K562 (cell line): ENCODE data around the gene ABCA7. TPM values are rescaled to one million over a fixed set of nuclear protein-coding genes. Genes with fewer than 3 reads are reported as not detected.

Source experiments
- ATAC-seq: fragments of 200-7000 bp; cut with Tn5 transposase; 3 replicates; pipeline ENCODE4 v1.9.1; 2020; ENCODE audit warnings: moderate library complexity
- BruUV-seq: library from RNA; stranded (reverse); fragments of 400-500 nt; replicated peaks from 2 replicates; lab custom pipeline; 2021; lab: Mats Ljungman, UMichigan
- CTCF ChIA-PET: fragments of 300-600 bp; formaldehyde crosslinking; extraction: SDS; loops from one replicate; lab custom pipeline; 2021; ENCODE audit warnings: low intra/inter-chr PET ratio; lab: Yijun Ruan, JAX
- POLR2A ChIA-PET: fragments of 300-600, 350-650 bp; sonication (Branson Sonifier 250); formaldehyde crosslinking; extraction: SDS; loops from one replicate; lab custom pipeline; 2021; ENCODE audit warnings: antibody characterized with exemption, inconsistent platforms; lab: Yijun Ruan, JAX
- DNase-seq, 4 experiments: peaks; one replicate each; pipeline versions ENCODE4 v3.0.0 to v3.0.0-alpha.2; 2011 to 2018; ENCODE audit warnings: low spot score in 3 of 4, mixed read lengths in 3 of 4; ENCODE audit errors: extremely low read depth in 1 of 4
- FAIRE-seq: peaks from 2 replicates; lab custom pipeline; 2011; peaks lifted over from hg19 to GRCh38; lab: Jason Lieb, UNC
- H2AFZ ChIP-seq: 2 replicates; pipeline ENCODE4 v1.6.0; 2011; ENCODE audit warnings: low read depth, low read length, control low read depth, inconsistent platforms
- H3K27ac ChIP-seq: fragments of 200-600 bp; 3 replicates; pipeline ENCODE4 v1.8.0; 2011; ENCODE audit warnings: low read depth, mild to moderate bottlenecking, control low read depth, inconsistent platforms, low read length, moderate library complexity, mixed read lengths; ENCODE audit errors: extremely low read depth
- H3K27me3 ChIP-seq, 2 experiments: fragments of 300-600 bp in 1 of 2; 2 replicates in 1 of 2; 3 replicates in 1 of 2; pipeline versions ENCODE4 v1.6.0 to v1.8.0; 2011; ENCODE audit warnings: inconsistent platforms in 2 of 2, low read length in 2 of 2, mild to moderate bottlenecking in 1 of 2, mixed read lengths in 1 of 2, moderate library complexity in 1 of 2; ENCODE audit not compliant: control insufficient read depth in 2 of 2, insufficient read depth in 2 of 2
- H3K36me3 ChIP-seq: fragments of 300-600 bp; 3 replicates; pipeline ENCODE4 v1.8.0; 2011; ENCODE audit warnings: mild to moderate bottlenecking, low read length, inconsistent platforms; ENCODE audit not compliant: control insufficient read depth, insufficient read depth
- H3K4me1 ChIP-seq, 2 experiments: fragments of 200-600 bp in 1 of 2; replicated peaks in 1 of 2; 2 replicates in 1 of 2; 3 replicates in 1 of 2; pipeline versions ENCODE4 v1.5.1 to v1.8.0; 2011; ENCODE audit warnings: inconsistent platforms in 2 of 2, low read length in 2 of 2, mild to moderate bottlenecking in 1 of 2, mixed read lengths in 1 of 2, moderate library complexity in 1 of 2; ENCODE audit not compliant: control insufficient read depth in 2 of 2, insufficient read depth in 2 of 2
- H3K4me2 ChIP-seq: 2 replicates; pipeline ENCODE4 v1.6.1; 2011; ENCODE audit warnings: low read length, control low read depth, inconsistent platforms, mixed read lengths; ENCODE audit not compliant: insufficient read depth
- H3K4me3 ChIP-seq: fragments of 200-600 bp; sonication (generic), shearing (Covaris generic); 2 replicates; pipeline ENCODE4 v1.5.1; 2016; ENCODE audit warnings: control low read depth, inconsistent platforms
- H3K79me2 ChIP-seq: fragments of 200-600 bp; 3 replicates; pipeline ENCODE4 v1.8.0; 2011; ENCODE audit warnings: low read length, inconsistent platforms; ENCODE audit not compliant: control insufficient read depth, insufficient read depth
- H3K9ac ChIP-seq, 2 experiments: 2 replicates each; pipeline versions ENCODE4 v1.6.0 to v1.6.1; 2011; ENCODE audit warnings: low read depth in 2 of 2, low read length in 2 of 2, control low read depth in 1 of 2, inconsistent platforms in 1 of 2, mild to moderate bottlenecking in 1 of 2, mixed read lengths in 1 of 2; ENCODE audit not compliant: insufficient read depth in 1 of 2
- H3K9me1 ChIP-seq: one replicate; pipeline ENCODE4 v1.6.0; 2011; ENCODE audit warnings: inconsistent platforms, mild to moderate bottlenecking, low read length, moderate library complexity; ENCODE audit not compliant: control insufficient read depth, insufficient read depth
- H3K9me3 ChIP-seq: replicated peaks from 2 replicates; pipeline ENCODE4 v1.5.1; 2011; ENCODE audit warnings: low read depth, low read length, inconsistent platforms; ENCODE audit not compliant: control insufficient read depth, insufficient read depth
- H4K20me1 ChIP-seq: replicated peaks from 2 replicates; pipeline ENCODE4 v1.6.1; 2011; ENCODE audit warnings: low read length, inconsistent platforms, mixed read lengths; ENCODE audit not compliant: control insufficient read depth, insufficient read depth
- POLR2G ChIP-seq: fragments of 200-400 bp; formaldehyde crosslinking; IDR thresholded peaks from 2 replicates; pipeline ENCODE4 v1.6.1; 2017; ENCODE audit warnings: low read depth, mild to moderate bottlenecking, antibody characterized with exemption, low read length, moderate library complexity
- RBM22 ChIP-seq: fragments of 200-400 bp; formaldehyde crosslinking; IDR thresholded peaks from 2 replicates; pipeline ENCODE4 v1.6.1; 2018; ENCODE audit warnings: low read length, low read depth; ENCODE audit not compliant: poor library complexity, severe bottlenecking
- THRAP3 ChIP-seq: fragments of 450-650 bp; IDR thresholded peaks from 2 replicates; pipeline ENCODE4 v1.6.1; 2016; ENCODE audit warnings: mild to moderate bottlenecking, inconsistent platforms, borderline replicate concordance
- TSC22D4 ChIP-seq: fragments of 450-650 bp; IDR thresholded peaks from 2 replicates; pipeline ENCODE4 v1.6.1; 2016; ENCODE audit warnings: missing genetic modification characterization, missing biosample characterization, control low read depth
- ZBTB33 ChIP-seq: sonication (generic); formaldehyde crosslinking; IDR thresholded peaks from 2 replicates; pipeline ENCODE4 v1.8.1; 2023; ENCODE audit warnings: mild to moderate bottlenecking, missing genetic modification reagents
- ZNF277 ChIP-seq: fragments of 250-450 bp; sonication (Bioruptor Pico); IDR thresholded peaks from 2 replicates; pipeline ENCODE4 v1.8.0; 2022; ENCODE audit warnings: inconsistent platforms, mild to moderate bottlenecking, moderate library complexity, borderline replicate concordance
- WGBS: fragments of 100-300 bp; shearing (Covaris generic); methylation state at CpG from one replicate; pipeline ENCODE4 v1.1.6; 2016; ENCODE audit warnings: low coverage, mixed read lengths; ENCODE audit not compliant: insufficient coverage; ENCODE audit errors: missing lambda C conversion rate; 5-methylcytosine and 5-hydroxymethylcytosine counted together
- in situ Hi-C: fragments of 300-500 bp; cut with MboI; formaldehyde crosslinking; loops from 4 replicates; pipeline ENCODE4 v1.15.0; 2018; ENCODE audit warnings: inconsistent platforms, mixed read lengths
- intact Hi-C: fragments of 100-400 bp; cut with micrococcal nuclease; formaldehyde crosslinking; loops from 2 replicates; pipeline ENCODE4 v1.14.2; 2022
- polyA plus RNA-seq, 8 experiments: library from polyadenylated mRNA; depleted of rRNA in 4 of 8; stranded (reverse) in 5 of 8; unstranded in 3 of 8; fragments of >200 nt; fragmentation: Nextera tagmentation in 2 of 8; fragmentation: Illumina TruSeq in 1 of 8; extraction: Ambion mirVana in 2 of 8; extraction: Trizol in 1 of 8; gene quantifications; 2 replicates each; pipeline versions ENCODE4 v1.2.1 to v1.2.3, GENCODE V29; 2011 to 2014; ENCODE audit warnings: inconsistent platforms in 1 of 8, missing spikeins in 1 of 8
- total RNA-seq, 7 experiments: library from RNA; depleted of rRNA in 6 of 7; stranded (reverse); fragments of >200 nt in 6 of 7; fragmentation: Illumina TruSeq in 2 of 7; extraction: Trizol in 2 of 7; gene quantifications; 2 replicates each; pipeline versions ENCODE4 v1.2.1 to v1.2.3, GENCODE V29; 2011 to 2021; ENCODE audit warnings: low replicate concordance in 1 of 7

The ABCA7 gene
- total and polyA plus RNA-seq, 9 of the 15 experiments (the other 6 are each of a cell fraction or from before 2014, with no cell fraction given): 2.3 to 96.1 (median 31.2) TPM

- 93% methylated on average over 19 of the region's 56 CpGs for WGBS
- POLR2A ChIA-PET: interaction anchor here (0.6 to 1.7 kb wide), 2 partner anchors 9 to 137 kb away, joined by 3 to 7 read pairs; no protein-coding TSS in a partner anchor
- in situ Hi-C loops: no loop called here
- intact Hi-C loops: no loop called here
- Histone ChIP-seq H3K4me3 (no peak overlapping the region), H3K27me3 (no peaks in the 10 kb centered on the region), H3K4me1 (peaks cover 0 to 82% of the 10 kb centered on the region in 2 experiments; a peak in 2 of 5 replicates), H3K9ac (no peak overlapping the region), H3K4me2 (no peak overlapping the region), H3K79me2 (peaks cover 28% of the 10 kb centered on the region), H3K9me1 (no peaks in the 10 kb centered on the region), H3K27ac (no peak overlapping the region), H2AFZ (no peak overlapping the region), H3K36me3 (peaks cover 67% of the 10 kb centered on the region; the same call in 2 of the 3 replicates), H3K9me3 (no peaks in the 10 kb centered on the region), H4K20me1 (peaks cover 7% of the 10 kb centered on the region; the same call in 1 of the 2 replicates)
- FAIRE-seq: no peak
- DNase-seq: no peak
- no TSS peak for BruUV-seq
- no peak for ATAC-seq
- TF ChIP-seq TSC22D4 (tag) (no peak), RBM22 (peak; percentile 6)
- CTCF ChIA-PET: no interaction called here
Measured at GRCh38 chr19:1010586-1011510, 29.1 kb upstream of the ABCA7 start.

- in situ Hi-C loops: no loop called here
- CTCF ChIA-PET: no interaction called here
- BruUV-seq: no TSS peak
Measured at GRCh38 chr19:1011831-1012333, 28.0 kb upstream of the ABCA7 start.

More at GRCh38 chr19:1011831-1012333, 28.0 kb upstream of the ABCA7 start:
- intact Hi-C loops: no loop called here
- Histone ChIP-seq H3K79me2 (peaks cover 38% of the 10 kb centered on the region), H3K27ac (no peak overlapping the region), H3K4me2 (no peak overlapping the region), H4K20me1 (peaks cover 16% of the 10 kb centered on the region), H3K4me3 (no peak overlapping the region), H3K9me3 (no peaks in the 10 kb centered on the region), H3K4me1 (peaks cover 3 to 88% of the 10 kb centered on the region in 2 experiments), H3K9me1 (peaks cover 3% of the 10 kb centered on the region), H2AFZ (no peak overlapping the region), H3K36me3 (peaks cover 77% of the 10 kb centered on the region; the same call in 2 of the 3 replicates), H3K27me3 (no peaks in the 10 kb centered on the region), H3K9ac (no peak overlapping the region)
- no peak for ATAC-seq
- POLR2A ChIA-PET: no interaction called here
- over 99% methylated on average over 21 of the region's 36 CpGs for WGBS
- FAIRE-seq: no peak
- TF ChIP-seq ZNF277 (CRISPR knock-in tag) (no peak), ZBTB33 (CRISPR knock-in tag) (peak; percentile 34; the same call in 1 of the 2 replicates), THRAP3 (no peak), POLR2G (peak; percentile 18)
- no peak for DNase-seq
